GM19099 (cell line): ENCODE measurements around the gene MYO3B.
A peak's percentile ranks its signal among the peaks of the same experiment; 100 is the strongest.

Source experiments
- POLR2A ChIP-seq: IDR thresholded peaks from 3 replicates; pipeline ENCODE4 v1.6.1; 2011; ENCODE audit warnings: low read depth; ENCODE audit not compliant: insufficient read length; ENCODE audit errors: extremely low read depth

Gene MYO3B

DNA sequence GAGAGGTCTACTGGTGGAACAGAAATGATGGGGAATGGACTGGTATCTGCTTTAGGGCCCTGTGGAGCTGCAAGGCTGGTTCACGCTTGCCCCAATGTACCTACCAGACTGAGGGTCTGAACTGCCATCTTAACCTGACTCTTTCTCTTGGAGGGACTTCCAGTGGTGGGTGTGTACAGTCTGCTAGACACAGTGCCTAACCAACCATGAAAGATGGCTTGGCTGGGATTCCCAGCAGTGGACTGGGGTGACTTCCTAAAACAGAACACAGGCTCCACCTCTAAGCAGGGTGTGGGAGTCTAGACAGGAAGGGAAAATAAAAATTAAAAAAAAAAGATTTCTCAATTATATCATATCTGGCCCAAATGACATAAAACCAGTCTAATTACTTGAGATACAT lies 25.5 kb upstream of the MYO3B start:
- TF ChIP-seq POLR2A, result no peak

DNA sequence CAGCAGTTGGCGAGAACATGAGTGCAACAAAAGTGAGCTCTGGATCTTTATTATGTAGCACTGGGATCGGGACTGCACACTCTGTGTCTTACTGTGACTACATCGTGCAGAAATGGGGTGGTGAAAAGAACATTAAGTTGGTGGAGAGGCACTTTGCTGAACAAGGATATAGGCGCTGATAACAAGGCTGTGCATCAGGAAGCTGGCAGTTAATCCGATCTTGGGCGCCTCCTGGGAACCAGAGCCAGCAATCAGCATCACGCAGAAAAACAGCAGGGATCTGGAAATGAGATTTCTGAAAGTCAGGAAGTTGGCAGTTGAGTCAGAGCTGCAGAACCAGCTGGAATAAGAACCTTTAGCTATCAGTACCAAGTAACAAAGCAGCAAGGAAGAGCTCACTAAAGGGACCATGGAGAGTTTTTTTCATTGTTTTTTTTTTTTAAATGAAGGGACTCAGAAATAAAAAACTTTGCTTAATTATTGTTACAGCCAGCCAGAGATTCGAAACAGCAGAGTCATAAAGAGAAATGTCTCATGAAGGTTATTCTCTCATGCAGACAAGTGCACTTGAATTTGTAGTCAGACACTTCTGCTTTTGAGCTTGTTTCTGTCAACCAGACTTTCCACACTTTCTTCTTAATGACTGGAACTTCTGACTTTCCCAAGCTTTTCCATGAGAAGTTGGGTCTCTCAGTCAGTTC lies 22.8 kb upstream of the MYO3B start:
- TF ChIP-seq POLR2A, result no peak

DNA sequence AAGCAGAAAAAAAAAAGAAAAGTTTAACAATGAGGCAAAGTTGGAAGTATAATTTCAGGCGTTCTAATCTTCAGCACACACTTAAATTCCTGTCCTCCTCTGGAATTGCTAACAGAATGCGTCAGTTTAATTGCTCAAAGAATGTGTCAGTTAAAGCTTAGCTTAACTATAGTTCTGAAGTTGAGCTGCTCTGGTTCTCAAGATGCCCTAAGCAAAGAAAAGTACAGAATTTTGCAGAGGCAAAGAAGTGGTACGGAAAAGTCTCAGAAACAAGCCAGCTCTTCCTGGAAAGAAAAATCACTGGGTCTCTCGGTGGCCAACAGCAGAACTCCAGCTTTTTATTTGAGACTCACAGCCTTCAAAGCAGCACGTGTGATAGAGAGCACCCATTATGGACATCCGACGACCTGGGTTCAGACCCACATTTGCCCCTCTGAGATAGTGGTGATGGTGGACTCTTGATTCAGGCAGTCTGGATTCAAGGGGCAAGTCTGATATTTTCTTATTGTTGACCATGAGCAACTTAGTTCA lies 22.2 kb upstream of the MYO3B start:
- no peak for TF ChIP-seq POLR2A

DNA sequence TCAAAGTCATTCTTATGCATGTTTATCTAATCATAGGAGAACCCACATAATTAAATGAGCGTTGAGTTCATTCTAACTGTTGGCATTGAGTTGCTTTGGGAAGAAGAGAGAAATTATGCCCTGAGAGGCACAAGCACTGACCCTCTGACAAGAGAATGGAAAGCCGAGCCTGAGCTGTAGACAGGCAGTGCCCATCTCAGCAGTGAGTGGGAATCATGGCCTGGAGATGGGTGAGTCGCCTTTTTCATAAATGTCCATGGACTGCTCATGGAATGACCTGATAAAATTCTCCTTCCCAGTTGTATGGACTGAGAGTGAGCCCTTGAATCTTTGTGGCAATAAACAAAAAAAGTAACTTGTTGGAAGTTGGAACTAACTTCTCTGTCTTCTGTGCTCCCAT lies 21.4 kb upstream of the MYO3B start:
- no peak for TF ChIP-seq POLR2A

DNA sequence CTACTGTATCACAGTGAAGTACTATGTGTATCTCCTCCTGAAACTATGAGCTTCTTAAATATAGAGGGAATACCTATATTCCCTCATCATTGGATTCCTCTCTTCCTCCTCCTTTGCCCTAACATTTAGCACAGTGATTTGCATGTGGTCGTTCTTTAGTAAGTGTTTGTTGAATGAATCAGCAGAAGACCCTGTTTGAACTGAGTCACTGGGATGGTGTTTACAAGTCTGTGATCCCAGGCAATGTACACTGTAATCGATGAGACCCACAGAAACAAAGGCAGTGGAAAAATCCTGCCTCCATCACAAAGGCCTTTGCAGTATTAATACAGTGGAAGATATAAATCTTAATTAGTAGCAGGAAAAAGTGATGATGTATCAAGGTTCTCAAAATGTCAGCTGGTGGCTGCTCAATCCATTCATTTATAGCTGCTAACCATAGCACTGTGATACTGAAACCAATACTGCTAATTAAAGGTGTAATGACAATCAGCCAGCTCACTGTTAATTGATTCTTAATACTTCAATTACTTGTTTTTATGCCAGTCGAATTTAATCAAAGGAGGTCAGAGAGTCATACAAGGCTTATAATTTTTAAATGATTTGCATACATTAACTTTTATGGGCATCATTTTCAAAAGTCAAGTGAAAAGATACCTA lies 20.8 kb upstream of the MYO3B start:
- no peak for TF ChIP-seq POLR2A

DNA sequence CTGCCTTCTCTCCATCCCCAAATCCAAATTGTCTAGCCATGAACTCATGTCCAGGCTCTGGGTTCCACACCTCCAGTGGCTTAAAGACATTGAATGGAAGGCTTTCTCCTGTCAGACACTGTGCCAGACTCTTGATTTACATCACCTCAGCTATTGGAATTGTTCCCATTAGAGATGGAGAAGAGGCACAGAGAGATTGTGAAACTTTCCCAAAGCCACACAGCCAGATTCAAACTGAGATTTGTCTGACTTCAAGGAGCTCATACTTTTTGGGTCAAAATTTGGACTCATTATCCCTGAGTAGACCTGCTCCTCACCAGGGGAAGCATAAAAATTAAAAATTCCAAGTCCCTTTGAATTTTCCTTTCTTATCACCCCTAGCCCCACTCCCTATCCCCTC lies 18.9 kb upstream of the MYO3B start:
- no peak for TF ChIP-seq POLR2A

DNA sequence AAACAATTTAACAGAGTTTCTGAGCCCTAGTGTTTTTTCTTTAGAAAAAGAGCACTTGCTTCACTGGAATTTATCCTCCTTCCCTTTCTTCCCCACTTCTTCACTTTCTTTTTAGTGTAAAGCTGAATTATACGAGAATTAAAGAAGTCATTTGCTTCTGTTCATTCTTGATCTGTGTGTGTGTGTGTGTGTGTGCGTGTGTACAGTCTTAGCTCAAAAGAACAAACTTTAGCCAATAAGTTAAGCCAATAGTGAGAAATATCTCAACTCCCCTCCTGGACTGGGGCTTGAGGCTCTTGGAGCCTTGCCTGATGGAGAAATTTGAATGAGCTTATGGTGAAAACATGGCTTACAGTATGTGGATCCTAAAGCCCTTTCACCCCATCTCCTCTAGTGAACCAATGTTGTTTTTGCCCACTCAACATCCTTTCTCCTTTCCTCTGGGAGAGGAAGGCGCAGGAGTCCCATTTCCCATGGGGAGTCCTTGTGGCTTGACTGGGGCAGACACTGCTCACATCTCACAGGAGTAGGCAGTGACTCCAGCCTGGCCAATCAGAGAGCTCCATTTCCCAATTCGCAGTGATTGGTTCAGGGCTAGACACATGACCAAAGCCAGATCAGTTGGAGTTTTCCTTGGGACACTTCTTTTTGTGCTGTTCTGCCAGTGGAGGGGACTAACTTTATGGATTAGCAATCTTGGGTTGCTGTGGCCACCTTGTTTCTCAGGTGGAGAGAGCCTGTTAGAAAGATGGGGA lies 16.3 kb upstream of the MYO3B start:
- no peak for TF ChIP-seq POLR2A

DNA sequence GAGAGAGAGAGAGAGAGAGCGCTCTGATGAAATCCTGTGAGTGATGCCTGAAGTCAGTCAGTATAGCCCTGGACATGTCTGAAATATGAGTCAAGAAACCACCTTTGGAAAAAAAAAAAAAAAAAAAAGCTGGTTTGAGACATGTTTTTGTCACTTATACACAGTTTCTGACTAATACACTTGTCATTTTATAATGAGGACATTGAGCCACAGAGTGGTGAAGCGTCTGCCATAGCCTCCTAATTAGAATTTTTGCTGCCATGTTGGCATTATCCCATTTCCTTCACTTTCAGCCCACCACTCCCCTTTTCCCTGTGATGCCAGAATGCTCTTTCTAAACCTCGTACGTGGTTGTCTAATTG lies 15.7 kb upstream of the MYO3B start:
- no peak for TF ChIP-seq POLR2A

DNA sequence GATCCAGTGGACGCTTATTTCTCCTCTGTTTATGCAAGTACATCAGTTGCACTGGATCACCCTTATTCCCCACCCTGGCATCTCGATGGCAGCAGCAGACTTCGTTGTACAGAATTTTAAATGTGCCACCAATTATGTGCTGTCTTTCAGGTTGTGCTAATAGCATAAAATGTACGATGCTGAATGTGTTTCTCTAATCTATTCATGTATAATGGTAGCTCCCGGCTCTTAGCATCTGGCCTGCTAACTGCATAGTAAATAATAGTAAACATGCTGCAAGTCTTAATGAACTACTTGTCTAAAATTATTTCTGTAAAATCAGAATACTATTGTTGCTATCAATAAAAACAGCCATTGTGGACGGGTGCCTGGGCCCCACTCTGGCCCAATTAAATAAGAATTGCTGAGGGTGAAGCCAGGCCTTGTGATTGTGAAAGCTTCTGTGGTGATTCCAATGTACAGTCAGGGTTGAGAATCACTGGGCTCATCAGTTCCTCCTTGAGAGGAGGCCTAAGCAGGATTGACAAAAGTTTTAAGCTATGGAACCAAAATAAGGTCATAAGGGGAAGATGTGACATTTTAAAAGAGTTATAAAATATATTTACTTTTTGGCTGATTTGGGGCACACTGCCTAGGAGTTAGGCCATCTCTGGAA lies 14.4 kb upstream of the MYO3B start:
- TF ChIP-seq POLR2A, result no peak

DNA sequence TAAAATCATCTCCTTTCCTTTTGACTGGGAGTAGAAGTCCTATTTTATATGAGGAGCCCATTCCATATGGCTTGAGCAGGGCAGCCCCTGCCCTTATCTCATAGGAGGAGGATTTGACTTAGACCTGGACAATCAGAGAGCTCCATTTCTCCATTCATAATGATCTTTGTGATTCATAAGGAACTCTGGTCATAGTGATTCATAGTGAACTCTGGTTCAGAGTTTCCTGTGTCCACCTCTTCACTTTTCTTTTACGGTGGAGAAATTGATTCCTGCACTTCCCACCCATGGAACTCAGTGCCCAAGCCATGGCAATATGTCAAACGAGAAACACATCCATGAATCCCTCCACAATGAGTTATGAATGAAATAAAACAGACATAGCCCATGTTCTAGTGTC lies 12.8 kb upstream of the MYO3B start:
- TF ChIP-seq POLR2A, result no peak

DNA sequence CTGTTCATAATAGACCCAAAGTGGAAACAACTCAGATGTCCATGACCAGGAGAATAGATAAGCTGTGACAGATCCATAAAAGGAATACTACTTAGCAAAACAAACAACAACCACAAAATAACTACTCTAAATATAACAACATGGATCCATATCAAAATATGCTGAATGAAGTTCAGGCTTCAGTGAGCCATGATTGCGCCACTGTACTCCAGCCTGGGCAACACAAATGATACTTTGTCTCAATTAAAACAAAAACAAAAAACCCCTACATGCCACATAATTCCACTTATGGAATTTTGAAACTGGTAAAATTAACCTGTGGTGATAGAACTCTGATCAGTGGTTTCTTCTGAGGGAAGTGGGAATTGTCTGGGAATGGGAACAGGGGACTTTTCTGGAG lies 11.2 kb upstream of the MYO3B start:
- TF ChIP-seq POLR2A, result no peak

DNA sequence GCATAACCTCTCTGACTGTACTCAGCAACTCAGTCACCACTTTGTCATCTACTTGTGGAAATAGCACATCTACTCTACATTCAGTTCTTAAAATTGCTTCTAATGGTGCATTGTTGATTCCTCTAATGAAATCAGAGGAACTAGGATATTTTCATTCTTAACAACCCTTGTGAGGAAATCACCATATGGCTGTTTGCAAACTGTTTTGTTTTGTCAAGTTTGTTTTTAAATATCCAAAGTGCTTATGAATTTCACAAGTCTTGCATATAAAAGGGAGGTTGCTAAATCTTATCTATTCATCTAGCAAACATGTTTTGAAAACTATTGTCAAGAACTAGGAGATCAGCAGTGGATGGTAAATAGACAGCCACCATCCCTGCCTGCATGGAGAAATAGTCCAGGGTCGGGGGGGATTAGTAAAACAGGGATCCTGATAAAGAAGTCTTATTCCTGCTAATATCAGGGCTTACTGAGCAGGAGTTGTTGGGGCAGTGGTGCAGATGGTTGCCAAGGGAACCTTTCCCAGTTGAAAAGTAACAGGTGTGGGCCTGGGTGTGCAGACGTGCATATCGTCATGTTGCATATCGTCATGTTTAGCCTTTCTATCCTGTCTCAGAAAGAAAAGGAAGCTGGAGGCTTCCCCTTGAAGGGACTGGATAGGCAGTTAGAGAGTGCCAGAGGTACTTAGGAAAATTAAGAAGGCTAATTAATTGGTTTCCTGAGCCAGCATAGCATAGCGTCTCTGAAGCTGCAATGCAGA lies 7.5 kb upstream of the MYO3B start:
- no peak for TF ChIP-seq POLR2A

DNA sequence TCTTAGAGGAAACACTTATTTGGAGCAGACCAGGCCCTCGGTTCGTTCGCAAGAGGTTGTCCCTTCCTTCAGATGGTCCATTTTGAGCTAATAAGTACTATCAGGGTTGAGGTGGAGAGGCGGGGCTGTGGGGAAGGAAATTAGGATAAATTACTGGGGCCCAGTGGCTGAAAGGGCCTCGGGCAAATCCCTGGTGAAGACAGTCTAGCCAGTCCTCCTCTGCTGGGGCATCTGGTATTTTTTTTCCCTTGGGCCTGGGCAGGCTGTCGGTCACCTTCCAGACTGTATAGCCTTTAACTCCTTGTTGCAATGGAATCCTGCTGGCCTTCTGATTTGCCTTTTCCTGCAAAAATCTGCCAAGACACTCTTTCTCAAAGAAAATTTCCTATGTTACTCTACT lies 1.7 kb upstream of the MYO3B start:
- TF ChIP-seq POLR2A, result no peak

DNA sequence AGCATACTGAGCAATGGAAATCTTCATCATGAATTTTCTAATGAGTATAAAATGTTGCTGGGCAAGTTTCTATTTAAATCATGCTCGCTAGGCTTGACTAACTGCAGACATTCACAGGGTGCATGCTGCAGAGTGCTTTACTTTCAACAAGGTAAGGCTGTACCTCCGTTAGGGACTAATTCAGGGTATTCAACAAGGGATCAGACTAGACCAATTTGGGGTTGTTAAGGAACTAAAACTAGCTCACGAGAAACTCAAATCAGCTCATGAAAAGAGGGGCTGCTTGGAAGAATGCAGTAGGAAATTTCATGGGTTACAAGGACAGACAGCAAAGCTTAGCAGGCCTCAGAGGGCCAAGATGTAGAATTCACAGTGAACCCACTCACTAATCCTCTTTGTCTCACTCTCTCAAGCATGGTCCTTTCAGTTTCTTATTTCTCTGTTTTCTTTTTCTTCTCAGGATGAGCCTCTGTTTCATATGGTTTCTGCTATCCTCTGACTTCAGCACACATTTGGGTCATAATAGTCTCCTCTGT lies 2.2 kb downstream of the MYO3B start:
- peak; percentile 17 for TF ChIP-seq POLR2A
